Activated naive CD4-positive, alpha-beta T cell treated with anti-CD3 and anti-CD28 coated beads, Interleukin-2, amount 50 U/mL, for 72 hours (primary cell): ENCODE results near the gene IGFN1. TPM values are rescaled to one million over a fixed set of nuclear protein-coding genes. Genes with fewer than 3 reads are reported as not detected.

ENCODE experiments used
- ATAC-seq, 2 donors: fragments of 150-1000 bp; cut with Tn5 transposase; 2 replicates each; pipeline ENCODE4 v1.10.0; 2021; ENCODE audit warnings: mild to moderate bottlenecking in 2 of 2, moderate library complexity in 2 of 2
- DNase-seq, 2 donors: peaks; one replicate each; pipeline ENCODE4 v3.0.0; 2021 to 2022; ENCODE audit warnings: low spot score in 2 of 2
- H3K27ac Mint-ChIP-seq, 2 donors: one replicate each; pipeline ENCODE4 v1.8.0; 2022; ENCODE audit warnings: mild to moderate bottlenecking in 2 of 2, mixed read lengths in 2 of 2
- H3K36me3 Mint-ChIP-seq, 2 donors: one replicate each; pipeline ENCODE4 v1.8.0; 2022; ENCODE audit warnings: mixed read lengths in 2 of 2
- H3K9me3 Mint-ChIP-seq, 2 donors: one replicate each; pipeline ENCODE4 v1.8.0; 2022; ENCODE audit warnings: mixed read lengths in 2 of 2
- total RNA-seq, 2 donors: library from RNA; stranded (reverse); gene quantifications; one replicate each; pipeline ENCODE4 v1.2.3, GENCODE V29; 2022

Gene IGFN1
- total RNA-seq, 2 donors from 2014 or later: not detected

GRCh38 chr1:201176940-201177339, 13.7 kb upstream of the IGFN1 start:
- H3K36me3 Mint-ChIP-seq: peaks cover 0 to 11% of the 10 kb centered on the region in 2 donors

GRCh38 chr1:201178718-201179117, 11.9 kb upstream of the IGFN1 start:
- peaks cover 0 to 11% of the 10 kb centered on the region in 2 donors for H3K36me3 Mint-ChIP-seq
- DNase-seq: no peak
- H3K9me3 Mint-ChIP-seq: peaks cover 0 to 5% of the 10 kb centered on the region in 2 donors
- no peak for ATAC-seq
- H3K27ac Mint-ChIP-seq: no peak overlapping the region

More at GRCh38 chr1:201176940-201177339, 13.7 kb upstream of the IGFN1 start:
- Mint-ChIP-seq H3K9me3 (peaks cover 0 to 5% of the 10 kb centered on the region in 2 donors), H3K27ac (no peak overlapping the region)
- DNase-seq (no peak), ATAC-seq (no peak)

GRCh38 chr1:201180141-201180540, 10.5 kb upstream of the IGFN1 start:
- Mint-ChIP-seq H3K36me3 (peaks cover 0 to 11% of the 10 kb centered on the region in 2 donors), H3K27ac (no peak overlapping the region), H3K9me3 (peaks cover 0 to 5% of the 10 kb centered on the region in 2 donors)
- no peak for ATAC-seq
- no peak for DNase-seq

- Mint-ChIP-seq H3K36me3 (peaks cover 0 to 11% of the 10 kb centered on the region in 2 donors), H3K27ac (no peak overlapping the region), H3K9me3 (peaks cover 0 to 5% of the 10 kb centered on the region in 2 donors)
- ATAC-seq (no peak), DNase-seq (no peak)
Measured at GRCh38 chr1:201180901-201181300, 9.7 kb upstream of the IGFN1 start.

GRCh38 chr1:201181323-201181722, 9.3 kb upstream of the IGFN1 start:
- ATAC-seq (no peak), DNase-seq (no peak)
- peaks cover 0 to 11% of the 10 kb centered on the region in 2 donors for H3K36me3 Mint-ChIP-seq
- peaks cover 0 to 5% of the 10 kb centered on the region in 2 donors for H3K9me3 Mint-ChIP-seq
- H3K27ac Mint-ChIP-seq: no peak overlapping the region

GRCh38 chr1:201181726-201182125, 8.9 kb upstream of the IGFN1 start:
- H3K36me3 Mint-ChIP-seq: peaks cover 0 to 11% of the 10 kb centered on the region in 2 donors
- no peak for ATAC-seq
- no peak overlapping the region for H3K27ac Mint-ChIP-seq
- DNase-seq: no peak
- H3K9me3 Mint-ChIP-seq: peaks cover 0 to 5% of the 10 kb centered on the region in 2 donors

GRCh38 chr1:201183209-201183608, 7.4 kb upstream of the IGFN1 start:
- H3K9me3 Mint-ChIP-seq: peaks cover 0 to 5% of the 10 kb centered on the region in 2 donors
- H3K27ac Mint-ChIP-seq: no peak overlapping the region
- DNase-seq: no peak
- H3K36me3 Mint-ChIP-seq: peaks cover 0 to 11% of the 10 kb centered on the region in 2 donors
- ATAC-seq: no peak

GRCh38 chr1:201183753-201184152, 6.9 kb upstream of the IGFN1 start:
- no peak overlapping the region for H3K27ac Mint-ChIP-seq

GRCh38 chr1:201184307-201185122, 6.1 kb upstream of the IGFN1 start:
- no peak overlapping the region for H3K27ac Mint-ChIP-seq
- H3K36me3 Mint-ChIP-seq: no peaks in the 10 kb centered on the region
- peak in 1 of 2 donors; percentile 49 for ATAC-seq
- H3K9me3 Mint-ChIP-seq: no peaks in the 10 kb centered on the region
- peak in 1 of 2 donors; percentile 33 for DNase-seq

More at GRCh38 chr1:201183753-201184152, 6.9 kb upstream of the IGFN1 start:
- DNase-seq (peak in 1 of 2 donors; percentile 34), ATAC-seq (no peak)
- Mint-ChIP-seq H3K36me3 (peaks cover 0 to 7% of the 10 kb centered on the region in 2 donors), H3K9me3 (peaks cover 0 to 4% of the 10 kb centered on the region in 2 donors)

- DNase-seq (peak in 1 of 2 donors; percentile 20), ATAC-seq (no peak)
- Mint-ChIP-seq H3K27ac (no peak overlapping the region), H3K9me3 (no peaks in the 10 kb centered on the region), H3K36me3 (no peaks in the 10 kb centered on the region)
Measured at GRCh38 chr1:201185123-201185453, 5.5 kb upstream of the IGFN1 start.

- DNase-seq: peak in 1 of 2 donors; percentile 14
- peak; percentile 51 to 91 for ATAC-seq
- Mint-ChIP-seq H3K9me3 (no peaks in the 10 kb centered on the region), H3K36me3 (no peaks in the 10 kb centered on the region), H3K27ac (no peak overlapping the region)
Measured at GRCh38 chr1:201185527-201186128, 5.0 kb upstream of the IGFN1 start.

GRCh38 chr1:201186192-201186591, 4.4 kb upstream of the IGFN1 start:
- ATAC-seq (no peak), DNase-seq (no peak)
- Mint-ChIP-seq H3K36me3 (no peaks in the 10 kb centered on the region), H3K27ac (no peak overlapping the region), H3K9me3 (no peaks in the 10 kb centered on the region)

- Mint-ChIP-seq H3K9me3 (no peaks in the 10 kb centered on the region), H3K36me3 (no peaks in the 10 kb centered on the region), H3K27ac (no peak overlapping the region)
- ATAC-seq (no peak), DNase-seq (no peak)
Measured at GRCh38 chr1:201189085-201189484, 1.5 kb upstream of the IGFN1 start.

GRCh38 chr1:201190005-201190404, 619 bp upstream of the IGFN1 start:
- DNase-seq (no peak), ATAC-seq (no peak)
- H3K9me3 Mint-ChIP-seq: no peaks in the 10 kb centered on the region
- H3K27ac Mint-ChIP-seq: no peak overlapping the region
- H3K36me3 Mint-ChIP-seq: no peaks in the 10 kb centered on the region

- H3K36me3 Mint-ChIP-seq: no peaks in the 10 kb centered on the region
- no peaks in the 10 kb centered on the region for H3K9me3 Mint-ChIP-seq
- DNase-seq: peak in 1 of 2 donors; percentile 22
- no peak overlapping the region for H3K27ac Mint-ChIP-seq
- ATAC-seq: peak; percentile 99
Measured at GRCh38 chr1:201191653-201192260, 1.1 kb downstream of the IGFN1 start.

GRCh38 chr1:201192261-201192788, 1.7 kb downstream of the IGFN1 start:
- Mint-ChIP-seq H3K9me3 (no peaks in the 10 kb centered on the region), H3K36me3 (no peaks in the 10 kb centered on the region), H3K27ac (no peak overlapping the region)
- no peak for DNase-seq
- no peak for ATAC-seq

GRCh38 chr1:201194046-201194445, 3.4 kb downstream of the IGFN1 start:
- H3K27ac Mint-ChIP-seq: no peak overlapping the region
- ATAC-seq (no peak), DNase-seq (no peak)
- H3K36me3 Mint-ChIP-seq: no peaks in the 10 kb centered on the region
- H3K9me3 Mint-ChIP-seq: no peaks in the 10 kb centered on the region
